ENCODE measurements around the gene NRXN3. TPM values are rescaled to one million over a fixed set of nuclear protein-coding genes. Genes with fewer than 3 reads are reported as not detected.

The NRXN3 gene
- polyA plus RNA-seq, 1 donor from 2014 or later: 110 TPM

- TF ChIP-seq RAD21 (conservative IDR thresholded peaks at IDR 0.05) (peak; percentile 54), REST (IDR thresholded peaks at IDR 0.05; ENCODE audit: borderline replicate concordance) (no peak), EP300 (conservative IDR thresholded peaks at IDR 0.05; ENCODE audit: poor library complexity, severe bottlenecking) (no peak), CTCF (IDR thresholded peaks at IDR 0.05; ENCODE audit: poor library complexity, severe bottlenecking) (peak; percentile 46), SMC3 (conservative IDR thresholded peaks at IDR 0.05; ENCODE audit: poor library complexity) (peak; percentile 37)
- Histone ChIP-seq H3K9me2 (ENCODE audit: insufficient read depth, low read length) (no peaks in the 10 kb centered on the region), H3K79me2 (replicated peaks; ENCODE audit: insufficient read depth, low read length) (no peaks in the 10 kb centered on the region), H2AFZ (ENCODE audit: low read depth, low read length) (no peak overlapping the region), H3K27ac (ENCODE audit: low read length) (no peak overlapping the region), H4K20me1 (ENCODE audit: insufficient read depth) (no peaks in the 10 kb centered on the region), H3K9ac (ENCODE audit: low read length) (no peak overlapping the region), H3K27me3 (ENCODE audit: insufficient read depth, low read depth, low read length) (no peaks in the 10 kb centered on the region), H3K36me3 (ENCODE audit: insufficient read depth, low read length) (no peaks in the 10 kb centered on the region), H3K4me2 (ENCODE audit: low read length) (no peak overlapping the region), H3K4me3 (ENCODE audit: low read length) (no peak overlapping the region), H3K9me3 (ENCODE audit: low read length) (no peaks in the 10 kb centered on the region), H3F3A (ENCODE audit: insufficient read depth, low read length, poor library complexity, severe bottlenecking) (no peaks in the 10 kb centered on the region)
These were observed 921.3 kb downstream of the NRXN3 start for GRCh38 chr14:79091381-79091963.

- H4K20me1 ChIP-seq (ENCODE audit: insufficient read depth): no peaks in the 10 kb centered on the region
- H3K9me3 ChIP-seq (ENCODE audit: low read length): no peaks in the 10 kb centered on the region
- H3K79me2 ChIP-seq (replicated peaks; ENCODE audit: insufficient read depth, low read length): no peaks in the 10 kb centered on the region
- no peaks in the 10 kb centered on the region for H3K36me3 ChIP-seq (ENCODE audit: insufficient read depth, low read length)
- H3K9ac ChIP-seq (ENCODE audit: low read length): no peak overlapping the region
- H3F3A ChIP-seq (ENCODE audit: insufficient read depth, low read length, poor library complexity, severe bottlenecking): no peaks in the 10 kb centered on the region
- H3K27me3 ChIP-seq (ENCODE audit: insufficient read depth, low read depth, low read length): no peaks in the 10 kb centered on the region
- TF ChIP-seq RAD21 (conservative IDR thresholded peaks at IDR 0.05): no peak
- no peak for TF ChIP-seq EP300 (conservative IDR thresholded peaks at IDR 0.05; ENCODE audit: poor library complexity, severe bottlenecking)
- TF ChIP-seq EZH2 (IDR thresholded peaks at IDR 0.05; ENCODE audit: borderline replicate concordance, insufficient read depth, low read length, poor library complexity, severe bottlenecking): no peak
- no peak for TF ChIP-seq POLR2AphosphoS5 (IDR thresholded peaks at IDR 0.05)
- TF ChIP-seq REST (IDR thresholded peaks at IDR 0.05; ENCODE audit: borderline replicate concordance): no peak
- no peak for TF ChIP-seq SMC3 (conservative IDR thresholded peaks at IDR 0.05; ENCODE audit: poor library complexity)
- TF ChIP-seq CTCF (IDR thresholded peaks at IDR 0.05; ENCODE audit: poor library complexity, severe bottlenecking): no peak
- TF ChIP-seq TAF1 (IDR thresholded peaks at IDR 0.05; ENCODE audit: low read depth): no peak
- TF ChIP-seq MXI1 (conservative IDR thresholded peaks at IDR 0.05; ENCODE audit: poor library complexity, severe bottlenecking): no peak
- H3K9me2 ChIP-seq (ENCODE audit: insufficient read depth, low read length): no peaks in the 10 kb centered on the region
- no peak overlapping the region for H3K27ac ChIP-seq (ENCODE audit: low read length)
- no peak overlapping the region for H3K4me3 ChIP-seq (ENCODE audit: low read length)
- no peak overlapping the region for H3K4me2 ChIP-seq (ENCODE audit: low read length)
- no peak overlapping the region for H2AFZ ChIP-seq (ENCODE audit: low read depth, low read length)
These were observed 923.4 kb downstream of the NRXN3 start for GRCh38 chr14:79093531-79093930.
